CD8-positive, alpha-beta memory T cell (primary cell): ENCODE results near the gene C2CD4C. TPM values are rescaled to one million over a fixed set of nuclear protein-coding genes. Genes with fewer than 3 reads are reported as not detected.

Experiments used
- CTCF ChIA-PET: fragments of 350-600 bp; sonication (Branson Sonifier 250); formaldehyde crosslinking; loops from one replicate; lab custom pipeline; 2021; ENCODE audit warnings: antibody characterized with exemption; lab: Charles Lee
- POLR2A ChIA-PET: fragments of 350-600 bp; sonication (Branson Sonifier 250); formaldehyde crosslinking; loops from one replicate; lab custom pipeline; 2021; ENCODE audit warnings: antibody characterized with exemption; lab: Charles Lee
- DNase-seq, 5 donors: peaks; one replicate each; pipeline versions ENCODE4 v3.0.0 to v3.0.0-alpha.2; 2020 to 2022; ENCODE audit warnings: mixed read lengths in 1 of 5
- H3K27ac ChIP-seq: one replicate; pipeline ENCODE4 v1.7.0; 2013; ENCODE audit warnings: low read depth, mild to moderate bottlenecking, low read length, moderate library complexity
- H3K27me3 ChIP-seq: 2 replicates; pipeline ENCODE4 v1.7.0; 2013; ENCODE audit warnings: low read length, mild to moderate bottlenecking; ENCODE audit not compliant: insufficient read depth, poor library complexity, severe bottlenecking
- H3K36me3 ChIP-seq: 2 replicates; pipeline ENCODE4 v1.7.0; 2013; ENCODE audit warnings: mild to moderate bottlenecking, low read length, moderate library complexity; ENCODE audit not compliant: insufficient read depth
- H3K4me1 ChIP-seq: 2 replicates; pipeline ENCODE4 v1.7.0; 2013; ENCODE audit warnings: mild to moderate bottlenecking, low read length, moderate library complexity; ENCODE audit not compliant: insufficient read depth
- H3K4me3 ChIP-seq: 2 replicates; pipeline ENCODE4 v1.7.0; 2013; ENCODE audit warnings: mild to moderate bottlenecking, low read length
- H3K9me3 ChIP-seq: 2 replicates; pipeline ENCODE4 v1.7.0; 2013; ENCODE audit warnings: mild to moderate bottlenecking, low read length
- H3K27ac Mint-ChIP-seq, 8 donors: one replicate each; pipeline ENCODE4 v1.8.0; 2020 to 2021; ENCODE audit warnings: mixed read lengths in 8 of 8, mild to moderate bottlenecking in 6 of 8, inconsistent platforms in 3 of 8, moderate library complexity in 3 of 8
- H3K27me3 Mint-ChIP-seq, 2 donors: one replicate each; pipeline ENCODE4 v1.8.0; 2020 to 2021; ENCODE audit warnings: mixed read lengths in 2 of 2, mild to moderate bottlenecking in 1 of 2, moderate library complexity in 1 of 2
- H3K36me3 Mint-ChIP-seq, 3 donors: one replicate each; pipeline ENCODE4 v1.8.0; 2020 to 2021; ENCODE audit warnings: mixed read lengths in 3 of 3, inconsistent platforms in 1 of 3, mild to moderate bottlenecking in 1 of 3
- H3K4me1 Mint-ChIP-seq, 3 donors: one replicate each; pipeline ENCODE4 v1.8.0; 2020 to 2021; ENCODE audit warnings: mixed read lengths in 3 of 3, inconsistent platforms in 1 of 3, mild to moderate bottlenecking in 1 of 3
- H3K4me3 Mint-ChIP-seq, 7 donors: one replicate each; pipeline ENCODE4 v1.8.0; 2020 to 2021; ENCODE audit warnings: mixed read lengths in 7 of 7, mild to moderate bottlenecking in 6 of 7, moderate library complexity in 4 of 7, inconsistent platforms in 2 of 7
- H3K9me3 Mint-ChIP-seq, 5 donors: one replicate each; pipeline ENCODE4 v1.8.0; 2020 to 2022; ENCODE audit warnings: mixed read lengths in 5 of 5, mild to moderate bottlenecking in 3 of 5, moderate library complexity in 2 of 5, inconsistent platforms in 1 of 5
- polyA plus RNA-seq: library from polyadenylated mRNA; unstranded; fragments of 300-500 nt; fragmentation: Illumina TruSeq; gene quantifications from one replicate; pipeline ENCODE4 v1.2.3, GENCODE V29; 2021
- total RNA-seq, 2 experiments: library from RNA; stranded (reverse); gene quantifications; one replicate each; pipeline ENCODE4 v1.2.3, GENCODE V29; 2021

The C2CD4C gene
- total and polyA plus RNA-seq, 3 experiments from 2014 or later: not detected

DNA sequence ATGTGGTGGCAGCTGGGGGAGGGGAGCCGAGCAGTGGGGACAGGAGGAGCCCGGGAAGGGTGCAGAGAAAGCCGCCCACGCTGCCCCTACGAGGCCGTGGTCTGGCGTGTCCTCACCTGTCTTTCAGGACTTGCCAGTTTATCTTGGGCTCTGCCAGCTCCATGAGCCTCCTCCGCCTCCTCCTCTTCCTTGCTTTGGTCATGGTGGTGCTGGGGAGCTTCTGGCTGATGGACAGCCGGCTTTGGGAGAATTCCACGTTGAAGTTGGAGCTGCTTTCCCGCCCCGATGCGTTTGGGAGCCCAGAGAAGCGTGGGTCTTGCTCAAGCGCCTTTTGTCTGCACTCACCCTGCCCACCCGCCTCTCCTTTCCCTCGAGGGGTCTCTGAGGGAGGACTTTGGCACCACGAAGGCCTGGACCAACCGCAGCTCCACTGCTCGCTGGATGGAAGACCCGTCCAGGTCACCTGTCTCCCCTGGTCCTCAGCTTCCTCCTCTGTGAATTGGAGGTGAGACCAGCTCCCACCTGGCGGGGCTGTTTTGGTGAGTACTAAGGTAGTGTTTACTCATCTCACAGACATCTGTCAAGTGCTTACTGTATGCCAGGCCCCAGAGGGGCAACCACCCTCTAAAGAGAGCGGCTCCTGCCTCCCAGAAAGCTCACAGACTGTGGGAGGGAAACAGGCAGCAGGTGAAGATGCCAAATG lies 34.6 kb downstream of the C2CD4C start:
- no peaks in the 10 kb centered on the region for H3K9me3 Mint-ChIP-seq
- H3K4me1 Mint-ChIP-seq: no peaks in the 10 kb centered on the region
- no peak overlapping the region for H3K27ac ChIP-seq
- H3K36me3 ChIP-seq: no peaks in the 10 kb centered on the region
- H3K36me3 Mint-ChIP-seq: no peaks in the 10 kb centered on the region
- CTCF ChIA-PET: no interaction called here
- no peaks in the 10 kb centered on the region for H3K9me3 ChIP-seq
- no peak overlapping the region for H3K4me3 Mint-ChIP-seq
- POLR2A ChIA-PET: no interaction called here
- no peaks in the 10 kb centered on the region for H3K4me1 ChIP-seq
- H3K27ac Mint-ChIP-seq: no peak overlapping the region
- DNase-seq: no peak
- H3K27me3 ChIP-seq: peaks cover 3% of the 10 kb centered on the region
- H3K4me3 ChIP-seq: no peak overlapping the region
- peaks cover 12 to 36% of the 10 kb centered on the region in 2 donors for H3K27me3 Mint-ChIP-seq

DNA sequence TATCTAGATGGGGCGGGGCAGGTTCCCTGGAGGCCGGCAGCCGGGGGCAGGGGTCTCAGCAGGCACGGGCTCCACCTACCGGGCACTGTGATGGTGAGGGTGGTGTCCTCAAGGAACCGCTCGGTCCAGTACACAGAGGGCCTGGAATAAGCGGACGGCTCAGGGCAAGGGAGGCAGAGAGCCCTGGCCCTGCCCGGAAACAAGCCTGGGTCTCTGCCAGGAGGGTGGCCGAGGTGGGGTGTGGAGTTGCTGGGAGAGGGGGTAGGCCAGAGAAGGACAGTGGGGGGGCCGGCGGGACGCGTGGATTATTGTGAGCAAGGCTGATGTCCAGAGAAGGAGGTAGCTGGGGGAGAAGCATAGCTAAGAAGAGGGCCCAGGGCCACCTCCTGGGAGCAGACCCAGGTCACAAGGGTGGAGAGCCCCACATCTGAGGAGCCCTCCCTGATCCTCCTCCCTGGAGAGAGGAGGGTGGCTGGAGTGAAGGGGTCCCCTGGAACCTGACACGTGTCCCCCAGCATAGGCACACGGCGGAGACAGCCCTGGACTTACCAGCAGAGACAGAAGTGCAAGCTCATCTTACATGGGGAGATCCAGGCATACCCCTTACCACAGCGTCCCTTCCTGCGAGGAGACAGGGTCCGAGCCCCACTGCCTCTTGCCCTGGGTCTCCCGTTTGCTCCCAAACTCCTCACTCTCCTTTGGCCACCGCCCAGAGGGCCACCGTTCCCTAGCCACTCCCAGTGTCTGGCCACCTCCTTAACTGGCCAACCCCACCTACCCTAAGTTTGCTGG lies 35.4 kb downstream of the C2CD4C start:
- no peak for DNase-seq
- no peaks in the 10 kb centered on the region for H3K36me3 Mint-ChIP-seq
- H3K4me1 ChIP-seq: no peaks in the 10 kb centered on the region
- H3K4me3 ChIP-seq: no peak overlapping the region
- H3K4me3 Mint-ChIP-seq: no peak overlapping the region
- POLR2A ChIA-PET: no interaction called here
- no peak overlapping the region for H3K27ac Mint-ChIP-seq
- H3K4me1 Mint-ChIP-seq: no peaks in the 10 kb centered on the region
- no peaks in the 10 kb centered on the region for H3K9me3 ChIP-seq
- peaks cover 3% of the 10 kb centered on the region for H3K27me3 ChIP-seq
- CTCF ChIA-PET: no interaction called here
- no peaks in the 10 kb centered on the region for H3K36me3 ChIP-seq
- peaks cover 14 to 42% of the 10 kb centered on the region in 2 donors for H3K27me3 Mint-ChIP-seq
- H3K9me3 Mint-ChIP-seq: no peaks in the 10 kb centered on the region
- H3K27ac ChIP-seq: no peak overlapping the region

DNA sequence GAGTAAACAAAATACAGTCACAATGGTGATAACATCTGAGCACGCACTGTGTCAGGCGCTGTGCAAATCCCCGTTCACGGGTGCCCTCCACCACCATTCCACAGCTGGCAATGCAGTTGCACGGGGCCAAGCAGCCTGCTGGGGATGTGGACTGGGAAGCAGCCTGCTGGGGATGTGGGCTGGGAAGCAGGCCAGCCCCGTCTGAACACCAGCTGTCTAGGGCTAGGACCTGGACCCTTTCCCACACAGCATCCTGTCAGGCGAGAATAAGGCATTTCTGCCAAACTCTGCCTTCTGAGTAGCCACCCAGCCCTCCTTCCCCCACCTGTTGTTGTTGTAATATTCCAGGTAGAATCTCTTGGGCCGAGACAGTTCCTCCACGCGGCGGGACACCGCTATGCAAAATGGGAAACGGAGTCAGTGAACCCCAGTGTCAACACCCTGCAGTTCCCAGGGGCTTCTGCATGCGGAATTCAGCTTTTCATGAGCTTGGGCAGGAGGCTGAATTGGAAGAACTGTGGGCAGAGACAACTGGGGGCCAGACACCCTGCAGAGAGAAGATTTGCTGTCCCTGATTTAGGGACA lies 36.5 kb downstream of the C2CD4C start:
- H3K27ac Mint-ChIP-seq: no peak overlapping the region
- no peaks in the 10 kb centered on the region for H3K36me3 Mint-ChIP-seq
- peaks cover 14 to 42% of the 10 kb centered on the region in 2 donors for H3K27me3 Mint-ChIP-seq

DNA sequence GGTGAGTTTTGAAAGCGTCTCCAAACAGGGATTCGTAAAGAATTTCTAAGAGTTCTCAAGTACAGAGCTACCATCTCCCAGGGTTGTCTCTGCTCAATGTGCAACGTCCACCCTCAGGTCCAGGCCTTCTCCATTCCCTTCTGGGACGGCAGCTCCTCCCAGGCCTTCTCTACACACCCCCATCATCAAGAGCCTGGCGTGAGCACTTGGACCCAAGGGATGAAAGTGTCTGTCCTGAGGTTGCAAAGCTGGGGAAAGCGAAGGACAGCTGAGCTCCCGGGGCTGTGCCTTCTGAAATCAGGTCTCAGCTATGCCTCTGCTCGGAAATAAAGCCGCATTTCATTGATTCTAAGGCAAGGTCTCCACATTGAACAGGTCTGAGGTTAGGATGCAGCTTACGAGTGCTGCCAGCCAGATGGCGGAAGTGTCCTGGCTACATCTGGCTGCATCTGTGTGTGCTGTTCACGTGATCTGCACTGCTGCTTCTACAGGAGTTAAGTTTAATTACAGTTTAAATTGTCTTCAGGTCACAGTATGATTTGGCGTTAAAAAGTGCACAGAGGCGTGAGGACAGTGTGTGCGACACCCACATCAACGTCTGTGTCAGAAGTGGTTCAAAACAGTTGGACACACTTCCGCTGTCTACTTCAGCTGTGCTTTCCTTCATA lies 37.3 kb downstream of the C2CD4C start:
- no peaks in the 10 kb centered on the region for H3K9me3 Mint-ChIP-seq
- Histone ChIP-seq H3K4me3 (no peak overlapping the region), H3K36me3 (no peaks in the 10 kb centered on the region), H3K27ac (no peak overlapping the region), H3K4me1 (no peaks in the 10 kb centered on the region), H3K9me3 (no peaks in the 10 kb centered on the region), H3K27me3 (peaks cover 3% of the 10 kb centered on the region)
- no peaks in the 10 kb centered on the region for H3K36me3 Mint-ChIP-seq
- CTCF ChIA-PET: interaction anchor here (1.2 kb wide), 1 partner anchor 139 kb away, joined by 3 read pairs; no protein-coding TSS in a partner anchor
- POLR2A ChIA-PET: no interaction called here
- DNase-seq: no peak
- H3K27me3 Mint-ChIP-seq: peaks cover 17 to 50% of the 10 kb centered on the region in 2 donors
- no peaks in the 10 kb centered on the region for H3K4me1 Mint-ChIP-seq
- H3K27ac Mint-ChIP-seq: peak overlapping the region in 1 of 8 donors; percentile 78
- no peak overlapping the region for H3K4me3 Mint-ChIP-seq

More for the DNA sequence above, 36.5 kb downstream of the C2CD4C start:
- ChIA-PET CTCF (no interaction called here), POLR2A (no interaction called here)
- Mint-ChIP-seq H3K9me3 (no peaks in the 10 kb centered on the region), H3K4me3 (no peak overlapping the region), H3K4me1 (no peaks in the 10 kb centered on the region)
- Histone ChIP-seq H3K4me1 (no peaks in the 10 kb centered on the region), H3K27ac (no peak overlapping the region), H3K27me3 (peaks cover 3% of the 10 kb centered on the region), H3K9me3 (no peaks in the 10 kb centered on the region), H3K36me3 (no peaks in the 10 kb centered on the region), H3K4me3 (no peak overlapping the region)
- DNase-seq: no peak

DNA sequence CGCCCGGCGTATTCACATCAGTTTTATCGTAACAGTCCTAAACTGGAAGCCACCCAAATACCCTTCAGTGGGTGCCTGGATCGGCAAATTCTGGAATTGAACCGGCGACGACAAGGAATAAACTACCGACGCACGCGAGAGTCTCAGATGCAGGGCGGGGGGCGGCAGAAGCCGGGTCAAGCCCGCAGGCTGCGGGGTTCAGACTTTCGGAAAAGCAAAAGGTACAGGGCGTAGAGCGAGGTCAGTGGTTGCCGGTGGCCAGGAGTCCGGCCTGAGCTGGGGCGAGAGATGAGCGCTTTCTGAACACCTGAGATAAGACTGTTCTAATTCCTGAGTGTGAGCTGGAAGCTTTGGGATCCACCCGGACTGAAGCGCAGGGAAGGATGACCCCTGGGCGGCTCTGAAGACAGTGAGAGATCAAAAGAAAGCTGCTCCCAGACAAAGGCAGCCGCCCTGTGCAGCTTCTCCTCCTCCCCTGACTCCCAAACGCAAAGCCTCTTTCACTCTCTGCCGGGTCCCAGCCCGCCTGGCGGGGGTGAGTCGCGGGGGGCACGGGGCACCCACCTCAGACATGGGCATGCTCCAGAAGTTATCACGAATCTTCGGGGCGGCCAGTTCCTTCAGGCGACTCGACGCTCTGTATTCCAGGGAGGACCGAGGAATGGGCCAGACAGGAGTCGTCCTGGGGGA lies 38.2 kb downstream of the C2CD4C start:
- Histone ChIP-seq H3K9me3 (no peaks in the 10 kb centered on the region), H3K36me3 (no peaks in the 10 kb centered on the region), H3K4me3 (no peak overlapping the region), H3K27me3 (peaks cover 3% of the 10 kb centered on the region), H3K4me1 (no peaks in the 10 kb centered on the region), H3K27ac (no peak overlapping the region)
- POLR2A ChIA-PET: no interaction called here
- CTCF ChIA-PET: interaction anchor here (1.2 kb wide), 1 partner anchor 140 kb away, joined by 3 read pairs; no protein-coding TSS in a partner anchor
- Mint-ChIP-seq H3K4me1 (no peaks in the 10 kb centered on the region), H3K36me3 (no peaks in the 10 kb centered on the region), H3K27ac (no peak overlapping the region), H3K9me3 (no peaks in the 10 kb centered on the region), H3K27me3 (peaks cover 17 to 54% of the 10 kb centered on the region in 2 donors), H3K4me3 (no peak overlapping the region)
- no peak for DNase-seq

DNA sequence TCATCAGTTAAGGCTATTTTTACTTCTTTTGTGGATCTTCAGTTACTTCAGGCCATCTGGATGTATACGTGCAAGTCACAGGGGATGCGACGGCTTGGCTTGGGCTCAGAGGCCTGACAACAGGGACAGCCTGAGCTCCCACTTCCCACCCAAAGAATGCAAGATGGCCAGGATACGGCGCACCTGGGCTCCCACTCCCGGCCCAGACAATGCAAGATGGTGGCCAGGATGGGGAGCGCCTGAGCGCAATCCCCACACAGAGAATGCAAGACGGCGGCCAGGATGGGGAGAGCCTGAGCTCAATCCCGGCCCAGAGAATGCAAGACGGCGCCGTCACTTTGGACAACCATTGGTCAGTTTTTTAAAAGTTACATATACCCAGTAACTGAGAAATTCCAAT lies 39.1 kb downstream of the C2CD4C start:
- Histone ChIP-seq H3K27ac (no peak overlapping the region), H3K27me3 (peaks cover 3% of the 10 kb centered on the region), H3K4me3 (no peak overlapping the region), H3K4me1 (no peaks in the 10 kb centered on the region), H3K9me3 (no peaks in the 10 kb centered on the region), H3K36me3 (no peaks in the 10 kb centered on the region)
- no peaks in the 10 kb centered on the region for H3K9me3 Mint-ChIP-seq
- H3K36me3 Mint-ChIP-seq: no peaks in the 10 kb centered on the region
- H3K27me3 Mint-ChIP-seq: peaks cover 17 to 59% of the 10 kb centered on the region in 2 donors
- POLR2A ChIA-PET: no interaction called here
- no peak for DNase-seq
- no peak overlapping the region for H3K27ac Mint-ChIP-seq
- no peak overlapping the region for H3K4me3 Mint-ChIP-seq
- H3K4me1 Mint-ChIP-seq: no peaks in the 10 kb centered on the region
- CTCF ChIA-PET: no interaction called here

DNA sequence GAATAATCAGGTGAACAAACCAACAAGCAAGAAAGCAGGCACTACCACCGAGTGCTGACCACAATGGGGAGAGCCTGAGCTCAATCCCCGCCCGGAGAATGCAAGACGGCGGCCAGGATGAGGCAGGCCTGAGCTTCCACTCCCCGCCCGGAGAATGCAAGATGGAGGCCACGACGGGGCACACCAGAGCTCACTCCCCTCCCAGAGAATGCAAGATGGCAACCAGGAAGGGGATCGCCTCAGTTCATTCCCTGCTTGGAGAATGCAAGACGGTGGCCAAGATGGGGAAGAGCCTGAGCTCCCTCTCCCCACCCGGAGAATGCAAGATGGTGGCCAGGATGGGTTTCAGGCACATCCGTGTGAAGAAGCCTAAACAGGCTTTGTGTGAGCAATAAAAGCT lies 39.7 kb downstream of the C2CD4C start:
- H3K27me3 Mint-ChIP-seq: peaks cover 18 to 59% of the 10 kb centered on the region in 2 donors
- no peaks in the 10 kb centered on the region for H3K36me3 Mint-ChIP-seq
- H3K4me1 Mint-ChIP-seq: no peaks in the 10 kb centered on the region
- no peaks in the 10 kb centered on the region for H3K4me1 ChIP-seq
- ChIA-PET CTCF (no interaction called here), POLR2A (no interaction called here)
- H3K27ac ChIP-seq: no peak overlapping the region
- H3K27me3 ChIP-seq: peaks cover 3% of the 10 kb centered on the region
- DNase-seq: no peak
- H3K27ac Mint-ChIP-seq: no peak overlapping the region
- no peaks in the 10 kb centered on the region for H3K9me3 Mint-ChIP-seq
- H3K9me3 ChIP-seq: no peaks in the 10 kb centered on the region
- no peak overlapping the region for H3K4me3 ChIP-seq
- no peak overlapping the region for H3K4me3 Mint-ChIP-seq
- H3K36me3 ChIP-seq: no peaks in the 10 kb centered on the region
